Mesenchymal stem cell (in vitro differentiated cells and primary cell): ENCODE measurements around the gene FRMD4A.

ENCODE experiments used
- DNase-seq: peaks from one replicate; pipeline ENCODE4 v3.0.0-alpha.2; 2013
- H2AFZ ChIP-seq: one replicate; pipeline ENCODE4 v1.6.1; 2013; ENCODE audit warnings: low read depth, mild to moderate bottlenecking, control low read depth, inconsistent platforms, low read length, moderate library complexity
- H2AK5ac ChIP-seq: 2 replicates; pipeline ENCODE4 v1.6.1; 2013; ENCODE audit warnings: low read length, moderate library complexity, mild to moderate bottlenecking, inconsistent platforms; ENCODE audit not compliant: severe bottlenecking
- H2BK120ac ChIP-seq: one replicate; pipeline ENCODE4 v1.6.1; 2013; ENCODE audit warnings: low read depth, mild to moderate bottlenecking, inconsistent platforms, low read length, moderate library complexity
- H2BK12ac ChIP-seq, 2 experiments: one replicate each; pipeline ENCODE4 v1.6.1; 2013; ENCODE audit warnings: inconsistent platforms in 2 of 2, low read length in 2 of 2, mild to moderate bottlenecking in 2 of 2, moderate library complexity in 2 of 2, control low read depth in 1 of 2
- H2BK15ac ChIP-seq: one replicate; pipeline ENCODE4 v1.6.1; 2013; ENCODE audit warnings: mild to moderate bottlenecking, low read depth, inconsistent platforms; ENCODE audit not compliant: poor library complexity, severe bottlenecking
- H2BK5ac ChIP-seq: 2 replicates; pipeline ENCODE4 v1.6.1; 2013; ENCODE audit warnings: low read depth, mild to moderate bottlenecking, low read length, control low read depth, inconsistent platforms; ENCODE audit not compliant: poor library complexity, severe bottlenecking
- H3K14ac ChIP-seq, 2 experiments: one replicate each; pipeline ENCODE4 v1.6.1; 2013; ENCODE audit warnings: inconsistent platforms in 2 of 2, low read length in 2 of 2, control low read depth in 1 of 2, mild to moderate bottlenecking in 1 of 2, moderate library complexity in 1 of 2
- H3K18ac ChIP-seq, 2 experiments: one replicate each; pipeline ENCODE4 v1.6.1; 2013; ENCODE audit warnings: inconsistent platforms in 2 of 2, low read length in 2 of 2, control low read depth in 1 of 2, low read depth in 1 of 2, mild to moderate bottlenecking in 1 of 2
- H3K23ac ChIP-seq, 2 experiments: one replicate each; pipeline ENCODE4 v1.6.1; 2013; ENCODE audit warnings: inconsistent platforms in 2 of 2, low read length in 2 of 2, mild to moderate bottlenecking in 2 of 2, moderate library complexity in 2 of 2, control low read depth in 1 of 2
- H3K27ac ChIP-seq: 2 replicates; pipeline ENCODE4 v1.5.1; 2013; ENCODE audit warnings: mild to moderate bottlenecking, moderate library complexity, low read length, control low read depth, inconsistent platforms; ENCODE audit not compliant: poor library complexity, severe bottlenecking
- H3K27me3 ChIP-seq, 2 experiments: 2 replicates each; pipeline versions ENCODE4 v1.6.1 to v1.7.0; 2013; ENCODE audit warnings: low read length in 2 of 2, mild to moderate bottlenecking in 2 of 2, moderate library complexity in 2 of 2, control low read depth in 1 of 2, inconsistent platforms in 1 of 2; ENCODE audit not compliant: control insufficient read depth in 1 of 2, insufficient read depth in 1 of 2
- H3K36me3 ChIP-seq, 2 experiments: 2 replicates each; pipeline versions ENCODE4 v1.6.1 to v1.7.0; 2013; ENCODE audit warnings: low read length in 2 of 2, control low read depth in 1 of 2, inconsistent platforms in 1 of 2, low read depth in 1 of 2, mild to moderate bottlenecking in 1 of 2; ENCODE audit not compliant: insufficient read depth in 2 of 2, control insufficient read depth in 1 of 2
- H3K4ac ChIP-seq, 2 experiments: one replicate each; pipeline ENCODE4 v1.6.1; 2013; ENCODE audit warnings: inconsistent platforms in 2 of 2, low read length in 2 of 2, mild to moderate bottlenecking in 2 of 2, moderate library complexity in 2 of 2, control low read depth in 1 of 2, low read depth in 1 of 2
- H3K4me1 ChIP-seq: 2 replicates; pipeline ENCODE4 v1.6.1; 2013; ENCODE audit warnings: low read depth, low read length, control low read depth; ENCODE audit not compliant: control insufficient read depth, insufficient read depth
- H3K4me2 ChIP-seq: 2 replicates; pipeline ENCODE4 v1.6.1; 2013; ENCODE audit warnings: low read length, mild to moderate bottlenecking, inconsistent platforms; ENCODE audit not compliant: poor library complexity, severe bottlenecking
- H3K4me3 ChIP-seq, 2 experiments: 2 replicates each; pipeline versions ENCODE4 v1.5.1 to v1.7.0; 2013; ENCODE audit warnings: low read length in 2 of 2, mild to moderate bottlenecking in 2 of 2, control low read depth in 1 of 2, low read depth in 1 of 2; ENCODE audit not compliant: insufficient read depth in 1 of 2
- H3K79me1 ChIP-seq: replicated peaks from 2 replicates; pipeline ENCODE4 v1.6.1; 2013; ENCODE audit warnings: mild to moderate bottlenecking, control low read depth, low read length, inconsistent platforms; ENCODE audit not compliant: poor library complexity, severe bottlenecking
- H3K9ac ChIP-seq: 2 replicates; pipeline ENCODE4 v1.7.0; 2013; ENCODE audit warnings: mild to moderate bottlenecking, low read length, moderate library complexity
- H3K9me3 ChIP-seq: 2 replicates; pipeline ENCODE4 v1.7.0; 2013; ENCODE audit warnings: mild to moderate bottlenecking, low read length; ENCODE audit not compliant: control insufficient read depth
- H4K8ac ChIP-seq: one replicate; pipeline ENCODE4 v1.6.1; 2013; ENCODE audit warnings: inconsistent platforms, mild to moderate bottlenecking, low read length, moderate library complexity
- H4K91ac ChIP-seq: one replicate; pipeline ENCODE4 v1.6.1; 2013; ENCODE audit warnings: mild to moderate bottlenecking, low read length, inconsistent platforms
- WGBS: methylation state at CpG from one replicate; pipeline ENCODE4 v1.1.7; 2013; ENCODE audit warnings: mixed read lengths; 5-methylcytosine and 5-hydroxymethylcytosine counted together

FRMD4A gene

GRCh38 chr10:14025283-14026189 is 305.2 kb downstream of the FRMD4A start:
- no peak overlapping the region for H3K4me3 ChIP-seq
- H3K27me3 ChIP-seq = peaks cover 3 to 21% of the 10 kb centered on the region in 2 experiments
- no peak overlapping the region for H4K8ac ChIP-seq
- H3K14ac ChIP-seq = no peak overlapping the region
- no peak overlapping the region for H2BK120ac ChIP-seq
- no peak overlapping the region for H3K23ac ChIP-seq
- H2AFZ ChIP-seq = no peak overlapping the region
- no peak overlapping the region for H3K18ac ChIP-seq
- WGBS = 84% methylated on average over 9 of the region's 10 CpGs
- H3K9me3 ChIP-seq = no peaks in the 10 kb centered on the region
- H2BK5ac ChIP-seq = no peak overlapping the region
- H3K79me1 ChIP-seq = no peaks in the 10 kb centered on the region
- H2AK5ac ChIP-seq = no peak overlapping the region
- H3K4me1 ChIP-seq = no peaks in the 10 kb centered on the region
- no peak overlapping the region for H3K4ac ChIP-seq
- H3K27ac ChIP-seq = no peak overlapping the region
- no peak overlapping the region for H4K91ac ChIP-seq
- H2BK15ac ChIP-seq = no peak overlapping the region
- H3K4me2 ChIP-seq = no peak overlapping the region
- H2BK12ac ChIP-seq = no peak overlapping the region
- no peak for DNase-seq
- no peaks in the 10 kb centered on the region for H3K36me3 ChIP-seq
- H3K9ac ChIP-seq = no peak overlapping the region

- H3K36me3 ChIP-seq = no peaks in the 10 kb centered on the region
- H4K8ac ChIP-seq = no peak overlapping the region
- WGBS = 97% methylated on average over 14 of the region's 15 CpGs
Observed at GRCh38 chr10:14024329-14025202, 306.2 kb downstream of the FRMD4A start.

GRCh38 chr10:14023673-14024328 is 306.9 kb downstream of the FRMD4A start:
- WGBS = 87% methylated on average over 7 of the region's 7 CpGs

More at GRCh38 chr10:14024329-14025202, 306.2 kb downstream of the FRMD4A start:
- H2BK120ac ChIP-seq = no peak overlapping the region
- peaks cover 3 to 21% of the 10 kb centered on the region in 2 experiments for H3K27me3 ChIP-seq
- no peak for DNase-seq
- no peak overlapping the region for H2BK12ac ChIP-seq
- no peak overlapping the region for H4K91ac ChIP-seq
- no peaks in the 10 kb centered on the region for H3K4me1 ChIP-seq
- H3K14ac ChIP-seq = no peak overlapping the region
- H3K4me3 ChIP-seq = no peak overlapping the region
- H3K18ac ChIP-seq = no peak overlapping the region
- H3K9me3 ChIP-seq = no peaks in the 10 kb centered on the region
- H2BK15ac ChIP-seq = no peak overlapping the region
- no peak overlapping the region for H3K4me2 ChIP-seq
- no peaks in the 10 kb centered on the region for H3K79me1 ChIP-seq
- H3K23ac ChIP-seq = no peak overlapping the region
- H3K4ac ChIP-seq = no peak overlapping the region
- no peak overlapping the region for H2BK5ac ChIP-seq
- H3K27ac ChIP-seq = no peak overlapping the region
- no peak overlapping the region for H2AK5ac ChIP-seq
- no peak overlapping the region for H2AFZ ChIP-seq
- H3K9ac ChIP-seq = no peak overlapping the region

More at GRCh38 chr10:14023673-14024328, 306.9 kb downstream of the FRMD4A start:
- DNase-seq = no peak
- H3K9ac ChIP-seq = no peak overlapping the region
- H3K27ac ChIP-seq = no peak overlapping the region
- H3K4ac ChIP-seq = no peak overlapping the region
- H4K8ac ChIP-seq = no peak overlapping the region
- no peaks in the 10 kb centered on the region for H3K36me3 ChIP-seq
- no peak overlapping the region for H2AFZ ChIP-seq
- H2BK12ac ChIP-seq = no peak overlapping the region
- no peak overlapping the region for H3K14ac ChIP-seq
- no peak overlapping the region for H2AK5ac ChIP-seq
- H3K4me3 ChIP-seq = no peak overlapping the region
- no peak overlapping the region for H2BK15ac ChIP-seq
- no peaks in the 10 kb centered on the region for H3K9me3 ChIP-seq
- peaks cover 3 to 21% of the 10 kb centered on the region in 2 experiments for H3K27me3 ChIP-seq
- H2BK120ac ChIP-seq = no peak overlapping the region
- no peak overlapping the region for H3K18ac ChIP-seq
- H3K4me1 ChIP-seq = no peaks in the 10 kb centered on the region
- H3K23ac ChIP-seq = no peak overlapping the region
- no peaks in the 10 kb centered on the region for H3K79me1 ChIP-seq
- H2BK5ac ChIP-seq = no peak overlapping the region
- H3K4me2 ChIP-seq = no peak overlapping the region
- H4K91ac ChIP-seq = no peak overlapping the region
